ENCODE data around the gene TM7SF3.
"Not testable (repeated sequence)": the region's sequence is repeated elsewhere in the genome, so short reads cannot be mapped to it uniquely, and the experiment has no call there.

Gene TM7SF3

DNA sequence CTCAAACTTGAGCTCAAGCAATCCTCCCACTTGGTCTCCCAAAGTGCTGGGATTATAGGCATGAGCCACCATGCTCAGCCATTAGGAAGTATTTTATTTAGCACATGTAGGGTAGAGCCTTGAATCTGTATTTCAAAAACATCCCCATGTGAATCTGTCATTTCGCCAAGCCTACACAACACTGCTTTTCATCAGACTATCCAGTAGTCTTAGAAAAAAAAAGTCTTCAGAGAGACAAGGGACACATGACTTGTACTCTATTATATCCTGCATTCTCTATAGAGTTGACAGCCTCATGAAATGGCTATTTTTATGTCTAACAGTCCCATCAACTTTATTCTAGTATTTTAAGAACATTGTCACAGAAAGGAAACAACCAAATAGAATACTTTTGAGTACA, 35.4 kb downstream of the TM7SF3 start:
- no peak for DNase-seq

DNA sequence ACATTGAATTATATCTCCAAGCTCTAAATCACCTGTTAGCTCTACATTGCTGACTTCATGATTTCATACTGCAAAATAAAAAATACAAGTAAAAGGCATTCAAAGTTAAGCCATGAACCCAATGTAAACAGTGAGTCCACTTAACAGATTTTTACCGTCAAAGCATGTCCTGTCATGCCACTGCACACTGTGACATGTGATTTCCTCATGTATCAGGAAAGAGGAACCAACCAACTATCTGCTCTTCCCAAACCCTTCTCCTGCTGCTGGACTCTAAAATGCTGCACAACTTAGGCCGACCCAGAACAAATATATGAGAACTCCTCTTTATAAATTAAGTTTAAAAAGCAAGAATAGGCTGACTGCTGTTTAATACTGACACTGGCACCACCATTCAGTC, 37.5 kb downstream of the TM7SF3 start:
- DNase-seq: no peak

DNA sequence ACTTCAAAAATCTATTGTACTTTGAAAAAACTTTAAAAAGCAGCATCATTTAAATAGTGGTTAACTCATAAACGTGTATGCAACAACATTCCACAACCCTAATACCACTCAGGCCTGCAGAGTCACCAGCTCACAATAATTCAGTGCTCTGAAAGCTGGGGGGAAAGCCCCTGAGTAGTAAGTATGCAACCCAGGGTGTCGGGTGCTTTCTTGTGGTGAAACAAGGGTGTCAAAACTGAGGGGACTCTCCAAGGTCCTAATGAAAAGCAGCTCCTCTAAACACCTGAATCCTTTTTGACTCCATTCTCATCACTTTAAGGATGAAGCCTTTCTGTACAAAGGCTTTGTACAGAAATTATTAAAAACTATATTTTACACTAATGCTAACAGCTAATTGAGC, 42.2 kb downstream of the TM7SF3 start:
- DNase-seq: no peak

DNA sequence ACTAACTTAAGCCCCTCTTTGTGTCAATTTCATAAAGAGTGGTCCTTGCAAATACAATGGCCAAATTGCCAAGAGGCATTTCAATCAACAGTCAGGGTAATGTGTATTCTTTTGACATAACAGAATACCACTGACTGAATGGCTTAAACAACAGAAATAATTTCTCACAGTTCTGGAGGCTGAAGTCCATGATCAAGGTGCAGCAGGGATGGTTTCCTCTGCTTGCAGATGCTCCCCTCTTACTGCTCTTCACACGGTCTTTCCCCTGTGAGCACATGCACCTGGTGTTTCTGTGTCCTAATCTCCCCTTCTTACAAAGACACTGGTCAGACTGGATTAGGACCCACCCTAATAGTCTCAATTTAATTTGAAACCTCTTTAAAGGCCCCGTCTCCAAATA, 44.0 kb downstream of the TM7SF3 start:
- DNase-seq: no peak

DNA sequence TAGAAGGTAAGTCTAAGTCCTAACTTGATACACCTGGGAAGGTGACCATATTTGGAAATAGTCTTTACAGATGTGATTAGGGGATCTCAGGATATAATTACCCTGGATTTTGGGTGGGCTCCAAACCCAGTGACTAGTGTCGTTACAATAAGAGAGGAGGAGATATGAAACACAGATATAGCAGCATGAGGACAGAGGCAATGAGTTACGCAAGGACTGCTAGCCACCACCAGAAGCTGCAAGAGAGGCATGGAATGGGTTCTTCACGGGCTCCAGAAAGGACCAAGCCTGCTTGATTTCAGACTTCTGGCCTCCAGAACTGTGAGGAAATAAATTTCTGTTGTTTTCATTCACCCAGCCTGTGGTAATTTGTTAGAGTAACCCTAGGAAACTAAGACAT, 47.3 kb downstream of the TM7SF3 start:
- DNase-seq: no peak

DNA sequence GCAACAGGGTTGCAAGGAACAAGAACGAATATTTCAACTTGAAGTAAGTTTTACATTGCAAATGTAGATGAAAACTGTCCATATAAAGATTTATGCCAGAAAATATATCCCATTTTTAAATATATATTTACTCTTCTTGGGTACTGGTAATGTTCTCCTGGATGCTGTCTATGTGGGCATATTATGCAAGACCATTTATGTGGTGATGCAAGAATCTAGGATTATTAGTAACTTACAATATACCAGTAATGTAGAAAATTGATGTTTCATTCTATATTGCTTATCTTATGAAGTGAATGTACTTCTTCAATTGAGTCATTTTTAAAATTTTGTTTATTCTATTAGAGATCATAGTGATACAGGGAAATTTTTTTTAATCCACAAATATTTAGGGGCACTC, 50.8 kb downstream of the TM7SF3 start:
- DNase-seq: peak; percentile 13

DNA sequence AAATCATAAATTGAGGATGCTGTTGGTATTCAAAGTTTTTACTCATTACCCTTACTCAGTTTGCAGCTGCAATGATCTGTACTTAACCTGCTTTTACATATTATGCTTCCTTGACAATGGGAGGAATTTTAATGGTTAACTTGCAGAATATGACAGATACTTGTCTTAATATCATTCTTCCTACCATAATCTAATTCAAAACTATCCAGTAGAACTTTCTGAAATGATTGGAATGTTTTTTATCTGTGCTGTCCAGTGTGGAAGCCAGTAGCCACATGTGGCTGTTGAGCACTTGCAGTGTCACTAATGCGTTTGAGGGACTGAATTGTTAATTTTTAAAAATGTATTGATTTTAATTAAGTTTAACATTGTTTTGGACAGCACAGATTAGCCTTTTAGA, 52.4 kb downstream of the TM7SF3 start:
- no peak for DNase-seq

DNA sequence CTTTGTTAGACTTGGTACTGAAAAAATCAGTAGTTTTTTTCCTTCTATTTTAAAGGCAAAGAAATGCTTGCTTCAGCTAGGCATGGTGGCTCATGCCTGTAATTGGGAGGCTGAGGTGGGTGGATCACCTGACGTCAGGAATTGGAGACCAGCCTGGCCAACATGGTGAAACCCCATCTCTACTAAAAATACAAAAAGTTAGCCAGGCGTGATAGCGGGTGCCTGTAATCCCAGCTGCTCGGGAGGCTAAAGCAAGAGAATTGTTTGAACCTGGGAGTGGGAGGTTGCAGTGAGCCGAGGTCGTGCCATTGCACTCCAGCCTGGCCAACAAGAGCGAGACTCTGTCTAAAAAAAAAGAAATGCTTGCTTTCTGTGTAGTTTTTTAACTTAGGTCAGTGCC, 52.8 kb downstream of the TM7SF3 start:
- not testable (repeated sequence) for DNase-seq

DNA sequence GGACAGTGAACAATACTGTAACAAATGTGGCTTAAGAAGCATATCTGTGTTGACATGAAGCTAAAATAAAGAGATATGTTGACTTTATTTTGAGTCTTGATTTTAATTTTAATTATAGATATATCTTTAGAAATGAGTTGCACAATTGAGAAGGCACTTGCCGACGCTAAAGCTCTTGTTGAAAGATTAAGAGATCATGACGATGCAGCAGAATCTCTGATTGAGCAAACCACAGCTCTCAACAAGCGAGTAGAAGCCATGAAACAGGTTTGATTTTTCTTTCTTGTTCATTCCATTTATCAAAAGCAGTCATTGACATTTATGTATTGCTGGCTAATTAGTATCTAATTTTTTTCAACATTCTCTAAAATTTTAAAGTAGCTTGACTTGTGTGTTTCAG, 60.2 kb downstream of the TM7SF3 start:
- DNase-seq: no peak

DNA sequence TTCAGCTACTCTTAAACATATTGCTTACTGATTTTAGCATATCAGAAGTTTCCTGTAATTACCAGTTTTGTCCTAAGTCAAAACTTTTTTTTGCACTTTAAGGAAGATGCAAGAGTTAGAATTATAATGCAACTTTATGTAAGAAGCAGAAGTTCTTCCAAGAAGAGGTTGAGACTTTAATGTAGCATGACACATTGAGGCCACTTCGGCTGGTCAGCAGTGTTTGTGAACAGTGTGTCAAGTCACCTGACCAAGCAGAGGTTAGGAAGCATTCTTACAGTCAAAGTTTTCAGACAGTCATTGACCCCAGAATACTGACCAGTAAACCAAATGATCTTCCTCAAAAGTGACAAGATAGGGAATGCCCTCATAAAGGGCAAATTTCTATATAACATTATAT, 60.7 kb downstream of the TM7SF3 start:
- DNase-seq: no peak

DNA sequence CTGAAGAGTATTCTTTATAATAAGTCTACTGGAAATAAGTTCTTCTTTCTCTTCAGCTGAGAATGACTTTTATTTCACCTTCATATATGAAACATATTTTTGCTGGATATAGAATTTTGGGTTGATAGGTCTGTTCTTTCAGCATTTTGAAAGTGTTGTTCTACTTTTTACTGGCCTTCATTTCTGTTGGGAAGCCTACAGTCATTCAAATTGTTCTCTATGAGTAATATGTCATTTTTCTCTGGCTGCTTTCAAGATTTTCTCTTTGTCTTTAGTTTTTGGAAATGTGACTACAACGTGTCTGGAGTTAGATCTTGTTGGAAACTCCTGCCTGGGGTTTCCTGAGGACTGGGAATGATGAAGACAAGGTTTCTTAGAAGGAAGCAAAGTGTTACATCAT, 65.9 kb downstream of the TM7SF3 start:
- DNase-seq: no peak

DNA sequence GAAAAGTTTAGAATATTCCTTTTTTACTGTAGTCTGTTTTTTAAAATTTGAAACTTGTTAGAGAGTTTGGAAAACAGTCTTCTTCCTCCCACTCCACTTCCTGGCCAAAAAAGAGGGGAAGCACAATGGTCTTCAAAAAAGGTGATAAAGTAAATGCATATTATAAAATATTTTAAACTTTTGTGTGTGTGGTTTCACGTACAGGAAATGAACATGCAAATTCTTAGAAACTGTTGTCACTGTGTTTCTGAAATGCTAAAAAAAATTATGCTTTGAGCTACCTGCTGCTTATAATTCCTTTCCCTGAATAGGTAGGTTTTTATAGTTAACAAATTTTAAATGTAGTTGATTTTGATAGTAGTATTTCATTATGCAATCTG, 73.0 kb downstream of the TM7SF3 start:
- no peak for DNase-seq

DNA sequence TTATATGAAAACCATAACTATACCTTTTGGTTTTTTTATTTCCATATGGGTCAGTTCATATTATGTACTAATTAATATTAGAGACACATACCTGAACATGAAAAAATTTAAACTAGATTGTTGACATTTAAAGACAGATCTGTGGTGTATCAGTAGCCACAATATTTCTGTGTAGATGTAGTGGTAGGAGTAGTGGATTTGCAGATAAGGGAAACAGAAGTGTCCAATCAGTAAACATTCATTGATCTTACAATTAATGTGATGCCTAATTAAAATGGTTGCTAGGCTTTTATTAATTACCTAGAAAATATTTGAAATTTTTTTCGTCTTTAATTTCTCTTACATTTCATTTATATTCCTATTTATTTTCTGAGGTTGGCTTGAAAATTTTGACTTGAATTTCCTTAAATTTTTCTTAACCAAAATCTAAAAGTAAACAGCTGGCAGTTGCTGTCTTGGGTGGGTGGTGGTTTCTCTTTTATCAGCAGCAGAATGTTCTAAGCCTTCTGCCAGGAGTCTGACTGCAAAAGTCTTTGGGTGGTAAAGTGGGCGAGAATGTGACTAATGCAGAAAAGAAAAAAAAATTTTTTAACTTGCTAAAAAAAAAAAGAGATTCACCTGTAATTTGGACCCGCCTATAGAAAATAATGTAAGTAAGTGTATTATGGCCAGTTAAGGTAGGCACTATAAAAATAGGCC, 73.5 kb downstream of the TM7SF3 start:
- no peak for DNase-seq

DNA sequence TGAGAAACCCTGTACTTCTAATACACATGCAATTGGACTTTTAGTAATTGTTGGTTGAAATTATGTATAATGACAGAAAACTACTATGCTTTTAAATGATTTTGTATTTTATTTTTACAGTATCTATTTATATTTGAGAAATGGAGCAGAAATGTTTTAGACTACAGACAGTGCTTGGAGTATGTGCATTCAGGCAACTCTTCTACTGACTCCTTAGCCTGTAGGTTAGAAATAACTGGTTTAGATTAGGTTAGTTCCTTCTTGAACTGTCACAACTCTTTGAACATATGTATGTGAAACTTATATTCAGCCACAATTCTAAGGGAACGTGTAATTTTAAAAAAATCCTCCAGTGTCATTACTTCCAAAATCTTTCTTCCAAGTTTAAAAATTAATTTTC, 74.2 kb downstream of the TM7SF3 start:
- DNase-seq: no peak

DNA sequence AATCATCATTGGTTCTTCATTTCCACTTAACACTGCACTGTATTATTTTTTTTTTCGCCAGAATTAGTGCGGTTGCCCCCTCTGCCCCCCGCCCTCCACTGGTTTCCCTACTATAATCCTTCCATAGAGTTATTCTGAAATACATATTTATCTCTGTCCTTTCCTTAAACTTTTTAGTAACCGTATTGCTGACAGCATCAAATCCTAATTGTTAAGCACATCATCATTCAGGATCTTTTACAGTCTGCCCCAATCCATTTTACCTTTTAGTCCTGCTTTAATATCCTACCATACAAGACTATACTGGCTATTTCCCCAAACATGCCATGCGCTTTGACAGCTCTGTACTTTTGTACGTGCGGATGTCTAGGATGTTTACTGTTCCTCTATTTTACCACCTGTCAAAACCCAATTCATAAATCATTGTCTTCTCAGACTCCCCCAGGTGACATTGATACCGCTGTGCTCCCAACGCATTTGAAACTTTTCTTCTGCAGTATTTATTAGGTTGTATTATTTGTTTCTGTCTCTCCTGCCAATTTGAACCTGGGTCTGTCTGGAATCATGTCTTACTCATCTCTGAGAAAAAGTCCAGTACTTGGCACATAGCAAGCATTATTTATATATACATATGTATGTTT, 74.9 kb downstream of the TM7SF3 start:
- DNase-seq: no peak

DNA sequence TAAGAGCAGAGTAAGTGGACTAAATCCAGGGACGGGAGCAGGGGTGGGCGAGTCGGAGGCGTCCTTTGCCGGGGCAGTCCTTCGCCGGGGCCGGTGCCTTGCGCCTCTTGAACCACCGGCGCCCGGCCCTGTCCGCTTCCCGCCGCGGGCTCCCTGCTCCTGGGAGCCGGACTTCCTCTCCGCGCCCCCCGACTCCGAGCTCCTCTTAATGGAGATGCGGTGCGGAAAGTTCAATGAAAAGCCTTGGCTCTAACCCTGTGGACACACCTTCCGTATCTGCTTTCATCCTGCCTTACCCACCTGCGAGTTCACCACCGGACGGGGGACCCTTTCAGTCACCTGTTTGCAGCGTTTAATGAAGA, 75.5 kb downstream of the TM7SF3 start:
- no peak for DNase-seq

DNA sequence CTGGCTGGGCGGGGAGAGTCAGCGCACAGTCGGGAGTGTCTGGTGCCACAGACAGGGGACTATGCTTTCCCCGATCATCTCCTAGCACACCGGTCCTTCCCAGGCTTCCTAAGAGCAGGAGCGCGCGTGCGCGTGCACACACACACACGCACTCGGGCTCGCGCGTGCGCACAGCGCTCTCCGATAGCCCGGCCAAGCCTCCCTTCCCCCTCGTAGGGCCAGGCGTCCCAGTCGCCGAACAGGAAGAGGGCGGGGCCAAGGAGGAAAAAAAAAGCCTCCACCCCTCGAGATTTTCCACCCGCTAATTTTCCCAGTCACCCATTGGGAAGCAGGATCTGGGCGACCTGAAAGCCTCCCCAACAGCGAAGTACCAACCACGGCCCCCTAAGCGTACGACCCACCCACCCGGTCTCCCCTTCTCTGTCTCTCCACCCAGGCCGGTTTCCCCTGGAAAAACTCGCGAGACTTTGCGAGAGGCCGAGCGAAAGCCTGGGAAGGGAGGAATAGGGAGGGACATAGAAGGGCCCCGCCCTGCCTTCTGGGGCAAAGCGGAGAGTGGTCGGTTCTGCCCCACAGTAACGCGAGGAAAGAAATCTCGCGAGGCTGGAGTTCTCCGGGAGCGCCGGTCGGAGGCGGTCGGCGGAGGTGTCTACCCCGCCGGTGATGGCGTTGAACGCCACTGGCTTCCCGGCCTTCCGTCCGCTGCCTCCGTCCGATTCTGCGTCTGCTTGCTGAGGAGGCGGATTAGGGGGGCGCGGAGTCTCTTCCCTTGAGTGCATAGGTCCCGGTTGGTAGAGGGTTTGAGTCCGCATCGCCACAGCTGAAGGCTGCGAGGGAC, 76.1 kb downstream of the TM7SF3 start, which contains the start of the genes FGFR1OP2 and INTS13:
FGFR1OP2 (plus strand) TSS at position 608 of the 838 bp plus-strand sequence. CDS start 15,689 bp downstream, outside the sequence.
INTS13 (minus strand) TSS at position 119 of the 838 bp plus-strand sequence. CDS start 1,178 bp downstream, outside the sequence.
- peak; percentile 100 for DNase-seq

DNA sequence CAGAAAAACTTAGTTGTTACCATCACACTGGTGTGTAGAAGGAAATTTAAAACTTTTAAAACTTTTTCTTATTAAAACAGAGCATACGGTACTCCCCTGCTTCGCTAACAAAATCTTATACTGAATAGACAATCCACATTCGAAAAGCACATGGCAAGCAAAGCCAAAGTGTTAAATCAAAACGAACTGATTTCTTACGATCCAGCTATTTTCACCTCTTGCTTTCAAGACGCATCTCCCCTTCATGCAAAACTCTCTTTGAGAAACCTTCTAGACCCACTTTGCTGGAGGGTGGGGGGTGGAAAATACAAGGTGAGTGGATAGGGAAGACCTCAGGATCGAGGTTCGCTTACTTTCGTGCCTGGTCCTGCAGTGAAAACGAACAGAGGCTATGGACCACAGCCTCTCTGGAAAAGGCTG, 76.7 kb downstream of the TM7SF3 start:
- no peak for DNase-seq

DNA sequence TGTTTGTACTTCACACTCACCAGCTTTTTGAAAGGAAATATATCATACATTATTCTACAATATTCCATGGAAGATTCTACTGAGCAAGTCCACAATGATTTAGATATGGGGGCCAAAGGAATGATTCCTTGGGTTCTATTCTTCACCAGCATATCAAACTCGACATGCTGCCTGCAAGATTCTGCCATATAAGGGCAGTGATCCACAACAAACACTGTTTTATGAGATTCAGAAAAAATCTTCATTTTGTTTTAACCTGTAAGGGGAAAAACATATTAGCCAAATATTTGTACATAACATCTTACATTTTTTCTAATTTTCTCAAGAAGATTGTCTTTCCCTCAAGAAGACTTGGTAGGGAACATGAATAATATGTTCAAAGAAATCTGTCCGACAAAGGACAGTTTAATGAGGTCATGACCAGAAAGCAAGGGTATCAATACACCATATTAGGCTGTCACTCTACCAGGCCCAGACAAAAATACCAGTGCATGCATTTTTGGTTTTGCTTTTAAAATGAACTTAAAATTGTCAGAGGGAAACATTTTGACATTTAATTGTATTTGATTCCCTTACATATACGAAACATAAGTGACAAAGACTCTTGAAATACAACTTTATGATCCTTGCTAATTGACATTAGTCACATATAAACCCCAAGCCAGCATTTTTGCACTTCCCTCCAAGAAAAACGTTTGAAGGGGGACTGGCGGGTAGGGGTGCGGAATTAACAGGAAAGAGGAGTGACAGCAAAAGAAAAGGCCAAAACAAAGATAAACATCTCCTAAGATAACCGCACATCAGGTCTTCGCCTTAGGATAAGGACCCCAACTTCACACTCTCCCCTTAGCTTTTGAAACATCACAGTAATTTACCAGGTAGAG, 77.4 kb downstream of the TM7SF3 start:
- peak; percentile 8 for DNase-seq

DNA sequence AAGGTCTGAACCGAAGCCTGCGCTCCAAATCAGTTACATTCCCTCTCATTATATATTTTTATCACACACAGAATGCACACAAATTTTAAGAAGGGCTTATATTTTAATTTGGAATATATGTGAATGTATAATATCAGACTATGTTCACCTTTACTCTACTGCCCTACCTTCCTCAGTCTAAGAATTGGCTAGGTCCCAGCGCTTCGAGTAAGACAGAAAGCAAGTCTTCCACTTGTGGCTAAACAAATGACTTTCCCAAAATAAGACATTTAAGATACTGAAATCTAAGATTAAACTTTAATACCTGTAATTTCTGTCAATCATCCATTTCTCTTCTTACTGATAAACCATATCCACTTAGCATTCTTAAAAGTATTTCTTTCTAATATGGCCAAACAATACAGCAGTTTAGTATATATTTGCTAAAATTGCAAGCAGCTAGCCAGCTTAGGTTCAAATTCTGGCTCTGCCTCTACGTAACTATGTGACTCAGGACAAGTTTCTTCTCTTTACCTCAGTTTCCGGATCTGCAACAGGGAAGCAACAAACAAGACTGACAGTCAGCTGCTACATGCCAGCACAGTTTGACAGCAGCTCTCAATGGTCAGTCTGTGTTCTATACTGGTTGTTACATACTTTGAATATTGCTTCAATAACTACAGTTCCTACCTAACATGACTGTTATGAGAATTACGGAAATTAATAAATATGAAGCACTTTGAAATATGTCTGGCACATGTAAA, 78.4 kb downstream of the TM7SF3 start:
- DNase-seq: no peak

DNA sequence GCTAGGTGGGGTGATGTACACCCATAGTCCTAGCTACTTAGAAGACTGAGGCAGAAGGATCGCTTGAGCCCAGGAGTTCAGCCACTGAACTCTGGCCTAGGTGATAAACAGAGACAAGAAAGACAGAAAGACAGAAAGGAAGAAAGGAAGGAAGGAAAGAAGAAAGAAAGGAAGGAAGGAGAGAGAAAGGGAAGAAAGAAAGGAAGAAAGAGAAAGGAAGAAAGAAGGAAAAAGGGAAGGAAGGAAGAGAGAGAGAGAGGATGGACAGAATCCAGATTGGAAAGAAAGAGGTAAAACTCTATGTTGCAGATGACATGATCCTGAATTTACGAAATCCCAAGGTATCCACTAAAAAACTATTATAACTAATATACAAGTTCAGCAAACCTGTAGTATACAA, 84.6 kb downstream of the TM7SF3 start:
- no peak for DNase-seq

DNA sequence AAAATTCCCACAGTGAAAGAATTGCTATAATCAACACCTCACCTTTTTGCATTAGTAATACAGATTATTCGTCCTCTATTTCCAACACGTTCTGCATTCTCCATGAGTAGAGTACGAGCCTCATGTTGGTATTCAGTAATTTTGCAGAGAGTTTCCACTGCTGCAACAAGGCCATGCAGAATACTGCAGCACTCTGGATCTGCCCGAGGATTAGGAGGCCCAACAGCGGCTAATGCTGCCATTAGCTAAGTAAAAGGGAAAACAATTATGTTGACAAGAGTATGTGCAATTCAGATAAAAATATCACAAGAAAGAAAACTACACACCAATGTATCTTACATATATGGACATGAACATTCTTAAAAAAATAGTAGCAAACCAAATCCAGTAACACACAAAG, 85.5 kb downstream of the TM7SF3 start:
- DNase-seq: no peak
